H1 (cell line): ENCODE data around the gene RGS9. TPM values are rescaled to one million over a fixed set of nuclear protein-coding genes. Genes with fewer than 3 reads are reported as not detected.

Source experiments
- CTCF ChIA-PET: fragments of 300-600 bp; sonication (Branson Sonifier 250); formaldehyde crosslinking; loops from one replicate; lab custom pipeline; 2021; ENCODE audit not compliant: partially characterized antibody; lab: Charles Lee
- POLR2A ChIA-PET: fragments of 300-600 bp; sonication (Branson Sonifier 250); formaldehyde crosslinking; loops from one replicate; lab custom pipeline; 2021; ENCODE audit warnings: inconsistent platforms; ENCODE audit not compliant: partially characterized antibody; lab: Charles Lee
- DNase-seq, 2 experiments: peaks; one replicate each; pipeline versions ENCODE4 v3.0.0 to v3.0.0-alpha.2; 2010 to 2022; ENCODE audit warnings: low spot score in 2 of 2, low read depth in 1 of 2, mixed read lengths in 1 of 2
- FAIRE-seq: peaks from 2 replicates; lab custom pipeline; 2011; peaks lifted over from hg19 to GRCh38; lab: Jason Lieb, UNC
- H2AFZ ChIP-seq: 2 replicates; pipeline ENCODE4 v1.8.1; 2012; ENCODE audit warnings: low read length, inconsistent platforms
- H2AK5ac ChIP-seq: 2 replicates; pipeline ENCODE4 v1.6.1; 2013; ENCODE audit warnings: low read depth, low read length
- H2BK120ac ChIP-seq: replicated peaks from 2 replicates; pipeline ENCODE3; 2013; ENCODE audit warnings: low read depth, low read length, inconsistent platforms
- H2BK12ac ChIP-seq: 2 replicates; pipeline ENCODE4 v1.6.1; 2013; ENCODE audit warnings: low read depth, low read length
- H2BK15ac ChIP-seq: 2 replicates; pipeline ENCODE4 v1.6.1; 2013; ENCODE audit warnings: low read length
- H2BK20ac ChIP-seq: 2 replicates; pipeline ENCODE4 v1.6.1; 2013; ENCODE audit warnings: low read length
- H2BK5ac ChIP-seq: 2 replicates; pipeline ENCODE4 v1.6.1; 2013; ENCODE audit warnings: low read depth, low read length
- H3K14ac ChIP-seq: 2 replicates; pipeline ENCODE4 v1.6.1; 2013; ENCODE audit warnings: inconsistent platforms; ENCODE audit not compliant: insufficient read length
- H3K18ac ChIP-seq: 2 replicates; pipeline ENCODE4 v1.6.1; 2013; ENCODE audit warnings: low read length; ENCODE audit errors: extremely low read depth
- H3K23ac ChIP-seq: 2 replicates; pipeline ENCODE4 v1.6.1; 2013; ENCODE audit warnings: inconsistent platforms; ENCODE audit not compliant: insufficient read length
- H3K23me2 ChIP-seq: 2 replicates; pipeline ENCODE4 v1.6.1; 2013; ENCODE audit warnings: low read depth, low read length
- H3K27ac ChIP-seq: 2 replicates; pipeline ENCODE4 v1.6.1; 2011; ENCODE audit warnings: low read depth, low read length, inconsistent platforms
- H3K27me3 ChIP-seq, 4 experiments: replicated peaks in 1 of 4; 1 replicate in 1 of 4; 2 replicates in 3 of 4; pipeline versions ENCODE4 v1.6.1 to v1.8.1; 2011 to 2013; ENCODE audit warnings: low read length in 3 of 4, mild to moderate bottlenecking in 3 of 4, inconsistent platforms in 2 of 4, mixed read lengths in 2 of 4, moderate library complexity in 1 of 4; ENCODE audit not compliant: control insufficient read depth in 3 of 4, insufficient read depth in 3 of 4; ENCODE audit errors: extremely low read depth in 1 of 4
- H3K36me3 ChIP-seq, 4 experiments: 2 replicates each; pipeline versions ENCODE4 v1.6.1 to v1.8.1; 2011 to 2013; ENCODE audit warnings: mild to moderate bottlenecking in 4 of 4, low read length in 3 of 4, moderate library complexity in 2 of 4, control low read depth in 1 of 4, inconsistent platforms in 1 of 4; ENCODE audit not compliant: insufficient read depth in 4 of 4, control insufficient read depth in 2 of 4
- H3K4ac ChIP-seq: replicated peaks from 2 replicates; pipeline ENCODE3; 2013; ENCODE audit warnings: low read length, low read depth, mixed read lengths, inconsistent platforms; ENCODE audit not compliant: insufficient read length
- H3K4me1 ChIP-seq, 4 experiments: replicated peaks in 1 of 4; 1 replicate in 1 of 4; 2 replicates in 3 of 4; pipeline versions ENCODE4 v1.6.1 to v1.8.1; 2011 to 2013; ENCODE audit warnings: low read length in 3 of 4, inconsistent platforms in 2 of 4, mixed read lengths in 1 of 4; ENCODE audit not compliant: insufficient read depth in 4 of 4, control insufficient read depth in 3 of 4
- H3K4me2 ChIP-seq, 2 experiments: 2 replicates each; pipeline versions ENCODE4 v1.6.1 to v1.8.1; 2011 to 2013; ENCODE audit warnings: low read depth in 2 of 2, low read length in 2 of 2, control low read depth in 1 of 2, inconsistent platforms in 1 of 2, mild to moderate bottlenecking in 1 of 2; ENCODE audit not compliant: insufficient read depth in 1 of 2
- H3K4me3 ChIP-seq, 4 experiments: fragments of 200-600, 300-600 bp in 1 of 4; sonication (generic), shearing (Covaris generic), sonication (Bioruptor Twin) in 1 of 4; 2 replicates each; pipeline versions ENCODE4 v1.5.1 to v1.8.1; 2011 to 2016; ENCODE audit warnings: low read length in 4 of 4, low read depth in 3 of 4, control low read depth in 2 of 4, inconsistent platforms in 2 of 4, mild to moderate bottlenecking in 2 of 4, mixed read lengths in 1 of 4, moderate library complexity in 1 of 4; ENCODE audit not compliant: insufficient read depth in 2 of 4; ENCODE audit errors: extremely low read depth in 1 of 4
- H3K56ac ChIP-seq: replicated peaks from 2 replicates; pipeline ENCODE3; 2013; ENCODE audit warnings: low read depth, mild to moderate bottlenecking, mixed read lengths, low read length, inconsistent platforms; ENCODE audit not compliant: insufficient read length
- H3K79me1 ChIP-seq: 2 replicates; pipeline ENCODE4 v1.6.1; 2013; ENCODE audit warnings: low read depth, low read length, control low read depth
- H3K79me2 ChIP-seq, 2 experiments: 2 replicates each; pipeline versions ENCODE4 v1.6.1 to v1.8.1; 2012 to 2013; ENCODE audit warnings: low read length in 2 of 2, mild to moderate bottlenecking in 2 of 2, inconsistent platforms in 1 of 2; ENCODE audit not compliant: insufficient read depth in 2 of 2, control insufficient read depth in 1 of 2
- H3K9ac ChIP-seq, 4 experiments: replicated peaks in 1 of 4; 1 replicate in 1 of 4; 2 replicates in 3 of 4; pipeline versions ENCODE4 v1.6.1 to v1.8.1; 2011 to 2013; ENCODE audit warnings: low read depth in 3 of 4, low read length in 3 of 4, control low read depth in 2 of 4, mild to moderate bottlenecking in 2 of 4, moderate library complexity in 2 of 4, inconsistent platforms in 1 of 4; ENCODE audit errors: extremely low read depth in 1 of 4
- H3K9me3 ChIP-seq, 2 experiments: 2 replicates each; pipeline versions ENCODE4 v1.6.1 to v1.8.1; 2012 to 2013; ENCODE audit warnings: mild to moderate bottlenecking in 2 of 2, moderate library complexity in 2 of 2, control low read depth in 1 of 2, inconsistent platforms in 1 of 2, low read depth in 1 of 2, low read length in 1 of 2, mixed read lengths in 1 of 2; ENCODE audit not compliant: insufficient read depth in 2 of 2
- H4K20me1 ChIP-seq, 2 experiments: replicated peaks in 1 of 2; 2 replicates each; pipeline versions ENCODE3 to v1.8.1; 2011 to 2013; ENCODE audit warnings: inconsistent platforms in 2 of 2, low read length in 2 of 2, mild to moderate bottlenecking in 1 of 2; ENCODE audit not compliant: insufficient read depth in 2 of 2, control insufficient read depth in 1 of 2
- H4K5ac ChIP-seq: 2 replicates; pipeline ENCODE4 v1.6.1; 2013; ENCODE audit warnings: low read length, low read depth, mixed read lengths, inconsistent platforms; ENCODE audit not compliant: insufficient read length
- H4K8ac ChIP-seq: 2 replicates; pipeline ENCODE4 v1.8.0; 2013; ENCODE audit warnings: mild to moderate bottlenecking, moderate library complexity, low read length, inconsistent platforms; ENCODE audit not compliant: insufficient read depth; ENCODE audit errors: extremely low read depth
- H4K91ac ChIP-seq: replicated peaks from 2 replicates; pipeline ENCODE3; 2013; ENCODE audit warnings: low read length, mixed read lengths, inconsistent platforms; ENCODE audit not compliant: insufficient read length
- CHD1 ChIP-seq: IDR thresholded peaks from 2 replicates; pipeline ENCODE4 v1.6.1; 2012; ENCODE audit warnings: low read depth, low read length, improper control_type of control experiment
- EP300 ChIP-seq, 2 experiments: IDR thresholded peaks; 1 replicate in 1 of 2; 2 replicates in 1 of 2; pipeline ENCODE4 v1.6.1; 2011 to 2012; ENCODE audit warnings: low read depth in 2 of 2, low read length in 2 of 2, mild to moderate bottlenecking in 2 of 2, borderline replicate concordance in 1 of 2, inconsistent platforms in 1 of 2, moderate library complexity in 1 of 2
- KDM4A ChIP-seq: IDR thresholded peaks from one replicate; pipeline ENCODE4 v1.7.1; 2012; ENCODE audit warnings: low read depth, mild to moderate bottlenecking, moderate library complexity, low read length, inconsistent platforms; ENCODE audit not compliant: severe bottlenecking
- POU5F1 ChIP-seq: IDR thresholded peaks from 2 replicates; pipeline ENCODE4 v1.6.1; 2011; ENCODE audit warnings: low read depth, mild to moderate bottlenecking, low read length, moderate library complexity
- RFX5 ChIP-seq: IDR thresholded peaks from 2 replicates; pipeline ENCODE4 v1.6.1; 2011; ENCODE audit warnings: low read depth, low read length, improper control_type of control experiment, borderline replicate concordance
- RNF2 ChIP-seq: fragments of 200-900, 300-1000 bp; sonication (generic); IDR thresholded peaks from 2 replicates; pipeline ENCODE4 v1.7.1; 2016; ENCODE audit warnings: borderline replicate concordance, low read depth, mild to moderate bottlenecking, antibody characterized with exemption, low read length; ENCODE audit not compliant: poor library complexity, severe bottlenecking; ENCODE audit errors: missing control alignments
- RXRA ChIP-seq: IDR thresholded peaks from 2 replicates; pipeline ENCODE4 v1.6.1; 2011; ENCODE audit warnings: low read depth, mild to moderate bottlenecking, low read length, moderate library complexity; ENCODE audit not compliant: insufficient read depth
- SRF ChIP-seq: IDR thresholded peaks from 2 replicates; pipeline ENCODE4 v1.6.1; 2011; ENCODE audit warnings: mild to moderate bottlenecking, low read depth, low read length, moderate library complexity
- TCF12 ChIP-seq: IDR thresholded peaks from 2 replicates; pipeline ENCODE4 v1.6.1; 2011; ENCODE audit warnings: low read depth, mild to moderate bottlenecking, low read length
- WGBS, 2 experiments: shearing (Covaris generic) in 1 of 2; methylation state at CpG; one replicate each; pipeline versions ENCODE4 v1.1.6 to v1.1.7; 2013 to 2015; ENCODE audit warnings: low lambda C conversion rate in 2 of 2, mixed read lengths in 2 of 2, inconsistent platforms in 1 of 2, low coverage in 1 of 2, missing lambda C conversion rate in 1 of 2; ENCODE audit not compliant: insufficient replicate concordance in 2 of 2, insufficient coverage in 1 of 2, insufficient read length in 1 of 2; ENCODE audit errors: extremely low coverage in 1 of 2, missing lambda C conversion rate in 1 of 2; 5-methylcytosine and 5-hydroxymethylcytosine counted together
- polyA plus RNA-seq, 7 experiments: library from polyadenylated mRNA; depleted of rRNA in 3 of 7; stranded (reverse) in 5 of 7; unstranded in 2 of 7; fragments of >200 nt in 5 of 7; fragments of 200-250 nt in 2 of 7; gene quantifications; 1 replicate in 5 of 7; 2 replicates in 1 of 7; 4 replicates in 1 of 7; pipeline versions ENCODE4 v1.2.1 to v1.2.3, GENCODE V29; 2011 to 2013; ENCODE audit warnings: missing spikeins in 2 of 7, mixed read lengths in 2 of 7
- total RNA-seq: library from RNA; stranded (reverse); fragmentation: NEBNext Ultra II Directional; extraction: Animal tissue kit (Norgen Biotek cat#: 25700); gene quantifications from 2 replicates; pipeline ENCODE4 v1.2.1, GENCODE V29; 2021

RGS9 gene
- total and polyA plus RNA-seq, 2 of the 8 experiments (the other 6 are each of a cell fraction or from before 2014, with no cell fraction given): 8.9 to 20.5 TPM

DNA sequence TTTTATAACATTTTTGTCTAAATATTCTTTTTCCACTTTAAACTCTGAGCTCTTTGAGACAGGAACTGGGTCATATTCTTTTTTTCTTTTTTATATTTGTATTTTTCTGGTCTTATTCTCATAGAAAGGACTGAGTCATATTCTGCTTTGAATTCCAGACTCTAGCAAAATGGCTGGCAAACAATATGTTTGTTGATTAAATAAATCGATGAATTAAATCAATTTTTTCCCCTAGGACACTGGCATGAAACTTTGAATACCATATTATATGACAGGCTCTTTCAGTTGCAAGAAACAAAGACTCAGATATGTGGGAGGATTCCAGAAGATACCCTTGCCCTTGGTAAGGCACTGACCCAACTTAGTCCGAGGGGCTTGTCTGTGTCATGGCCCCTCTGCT is 3.1 kb upstream of the RGS9 start:
- peaks cover 0 to 14% (median 12%) of the 10 kb centered on the region in 4 experiments; a peak in 6 of 7 replicates for H3K27me3 ChIP-seq
- WGBS, 2 experiments: 86% methylated on average over 2 of the region's 2 CpGs; no CpG with 5 or more reads in 1 of the 2 experiments
- H3K23me2 ChIP-seq: peaks cover 4% of the 10 kb centered on the region; the same call in 1 of the 2 replicates
- no peak overlapping the region for H3K4ac ChIP-seq
- H3K18ac ChIP-seq: no peak overlapping the region
- no peaks in the 10 kb centered on the region for H3K9me3 ChIP-seq
- TF ChIP-seq KDM4A (no peak), TCF12 (no peak), RNF2 (no peak), RFX5 (no peak), EP300 (IDR thresholded peaks at IDR 0.05; ENCODE audit: borderline replicate concordance in 1 of 2, low read depth in 2 of 2, low read length in 2 of 2) (no peak), POU5F1 (no peak), RXRA (no peak), SRF (no peak), CHD1 (no peak)
- H3K4me2 ChIP-seq: no peak overlapping the region
- H3K23ac ChIP-seq: no peak overlapping the region
- CTCF ChIA-PET: interaction anchor here (1.0 to 1.6 kb wide), 8 partner anchors 10 to 195 kb away, joined by 3 to 7 read pairs (median 5); no protein-coding TSS in a partner anchor
- H4K20me1 ChIP-seq: no peaks in the 10 kb centered on the region
- H2BK12ac ChIP-seq: no peak overlapping the region
- DNase-seq (no peak), FAIRE-seq (no peak)
- no peak overlapping the region for H2BK20ac ChIP-seq
- POLR2A ChIA-PET: interaction anchor here (0.7 to 2.1 kb wide), 3 partner anchors 11 to 16 kb away, joined by 3 to 9 read pairs (median 3); no protein-coding TSS in a partner anchor
- H4K5ac ChIP-seq: no peak overlapping the region
- no peak overlapping the region for H2BK15ac ChIP-seq
- no peak overlapping the region for H3K9ac ChIP-seq
- no peak overlapping the region for H3K27ac ChIP-seq
- H3K14ac ChIP-seq: no peak overlapping the region
- no peak overlapping the region for H4K91ac ChIP-seq
- H3K79me1 ChIP-seq: no peaks in the 10 kb centered on the region
- H3K79me2 ChIP-seq: no peaks in the 10 kb centered on the region
- H2AFZ ChIP-seq: no peak overlapping the region
- H2BK5ac ChIP-seq: no peak overlapping the region
- H3K4me1 ChIP-seq: peaks cover 0 to 5% (median 0%) of the 10 kb centered on the region in 4 experiments; a peak in 3 of 7 replicates
- no peak overlapping the region for H2AK5ac ChIP-seq
- H3K36me3 ChIP-seq: no peaks in the 10 kb centered on the region
- H3K56ac ChIP-seq: no peak overlapping the region
- no peak overlapping the region for H2BK120ac ChIP-seq
- no peak overlapping the region for H3K4me3 ChIP-seq
- H4K8ac ChIP-seq: no peak overlapping the region
